Measurements from ENCODE around the gene PPP6C.
"Not testable (repeated sequence)": the region's sequence is repeated elsewhere in the genome, so short reads cannot be mapped to it uniquely, and the experiment has no call there.

Gene PPP6C

DNA sequence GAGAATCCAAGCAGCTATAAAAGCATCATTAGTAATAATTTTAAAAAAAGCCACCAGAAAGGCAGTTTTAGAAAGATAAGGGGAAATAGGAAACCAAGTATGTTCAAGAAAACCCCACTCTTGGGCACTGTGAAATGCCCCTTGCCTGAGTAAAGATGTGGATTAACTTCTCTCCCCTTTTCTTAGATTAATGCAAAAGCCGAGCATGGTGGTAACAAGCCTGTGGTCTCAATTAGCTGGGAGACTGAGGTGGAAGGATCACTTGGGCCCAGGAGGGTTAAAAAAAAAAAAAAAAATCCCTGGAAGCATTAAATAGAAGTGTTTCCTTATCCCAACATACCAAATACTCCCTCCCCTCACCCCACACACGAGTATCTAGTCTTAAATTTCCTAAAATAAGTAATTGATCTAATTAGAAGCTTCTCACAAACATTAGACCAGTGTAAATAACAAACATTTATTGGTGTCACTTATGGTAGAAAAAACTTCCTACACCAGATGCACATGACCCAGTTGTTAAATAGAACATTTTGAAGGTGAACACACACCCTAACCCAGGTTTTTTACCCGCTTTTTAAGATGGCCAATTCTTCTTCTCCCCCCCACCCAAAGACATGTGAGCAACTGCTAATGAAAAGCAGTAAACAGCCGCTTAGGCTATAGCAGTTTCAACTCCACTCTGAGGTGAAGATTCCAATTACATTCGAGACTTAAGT, 46.4 kb upstream of the PPP6C start:
- H3K9ac ChIP-seq (ENCODE audit: low read length) = no peak overlapping the region
- peaks cover 34% of the 10 kb centered on the region for H4K20me1 ChIP-seq (ENCODE audit: insufficient read depth, low read length)
- H3K4me1 ChIP-seq (ENCODE audit: low read length) = peaks cover 14% of the 10 kb centered on the region; the same call in 1 of the 2 replicates
- peaks cover 18% of the 10 kb centered on the region for H3K36me3 ChIP-seq (replicated peaks; ENCODE audit: insufficient read depth, low read length)
- H3K9me3 ChIP-seq (replicated peaks; ENCODE audit: insufficient read depth, low read length) = no peaks in the 10 kb centered on the region
- H3F3A ChIP-seq (ENCODE audit: insufficient read depth, low read length) = peaks cover 46% of the 10 kb centered on the region
- peaks cover 52% of the 10 kb centered on the region for H3K79me2 ChIP-seq (ENCODE audit: low read length)
- no peaks in the 10 kb centered on the region for H3K27me3 ChIP-seq (replicated peaks; ENCODE audit: insufficient read depth, low read length)
- no peak overlapping the region for H2AFZ ChIP-seq (ENCODE audit: low read length)
- TF ChIP-seq EZH2phosphoT487 (IDR thresholded peaks at IDR 0.05; ENCODE audit: low read length) (no peak), EZH2 (optimal IDR thresholded peaks at IDR 0.05; ENCODE audit: low read depth, low read length) (no peak)
- TF ChIP-seq, protein P1, sequence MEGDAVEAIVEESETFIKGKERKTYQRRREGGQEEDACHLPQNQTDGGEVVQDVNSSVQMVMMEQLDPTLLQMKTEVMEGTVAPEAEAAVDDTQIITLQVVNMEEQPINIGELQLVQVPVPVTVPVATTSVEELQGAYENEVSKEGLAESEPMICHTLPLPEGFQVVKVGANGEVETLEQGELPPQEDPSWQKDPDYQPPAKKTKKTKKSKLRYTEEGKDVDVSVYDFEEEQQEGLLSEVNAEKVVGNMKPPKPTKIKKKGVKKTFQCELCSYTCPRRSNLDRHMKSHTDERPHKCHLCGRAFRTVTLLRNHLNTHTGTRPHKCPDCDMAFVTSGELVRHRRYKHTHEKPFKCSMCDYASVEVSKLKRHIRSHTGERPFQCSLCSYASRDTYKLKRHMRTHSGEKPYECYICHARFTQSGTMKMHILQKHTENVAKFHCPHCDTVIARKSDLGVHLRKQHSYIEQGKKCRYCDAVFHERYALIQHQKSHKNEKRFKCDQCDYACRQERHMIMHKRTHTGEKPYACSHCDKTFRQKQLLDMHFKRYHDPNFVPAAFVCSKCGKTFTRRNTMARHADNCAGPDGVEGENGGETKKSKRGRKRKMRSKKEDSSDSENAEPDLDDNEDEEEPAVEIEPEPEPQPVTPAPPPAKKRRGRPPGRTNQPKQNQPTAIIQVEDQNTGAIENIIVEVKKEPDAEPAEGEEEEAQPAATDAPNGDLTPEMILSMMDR (IDR thresholded peaks at IDR 0.05; ENCODE audit: low read length) = no peak
- H3K27ac ChIP-seq (ENCODE audit: low read length) = no peak overlapping the region
- DNase-seq = no peak
- no peak overlapping the region for H3K4me3 ChIP-seq (ENCODE audit: low read length)
- H3K4me2 ChIP-seq (ENCODE audit: low read depth, low read length) = no peak overlapping the region
- no peaks in the 10 kb centered on the region for H3K9me2 ChIP-seq (replicated peaks; ENCODE audit: insufficient read depth, low read length)

GRCh38 chr9:125234099-125234498, 44.5 kb upstream of the PPP6C start:
- H3K4me3 ChIP-seq (ENCODE audit: low read length); H3K27me3 ChIP-seq (replicated peaks; ENCODE audit: insufficient read depth, low read length); H2AFZ ChIP-seq (ENCODE audit: low read length); H3K27ac ChIP-seq (ENCODE audit: low read length); DNase-seq; H3K9me3 ChIP-seq (replicated peaks; ENCODE audit: insufficient read depth, low read length); H3K9ac ChIP-seq (ENCODE audit: low read length); H3K4me2 ChIP-seq (ENCODE audit: low read depth, low read length); H3K9me2 ChIP-seq (replicated peaks; ENCODE audit: insufficient read depth, low read length): not testable (repeated sequence)
- H4K20me1 ChIP-seq (ENCODE audit: insufficient read depth, low read length) = peaks cover 28% of the 10 kb centered on the region
- peaks cover 44% of the 10 kb centered on the region for H3F3A ChIP-seq (ENCODE audit: insufficient read depth, low read length)
- peaks cover 34% of the 10 kb centered on the region for H3K79me2 ChIP-seq (ENCODE audit: low read length)
- peaks cover 11% of the 10 kb centered on the region; the same call in 1 of the 2 replicates for H3K4me1 ChIP-seq (ENCODE audit: low read length)
- H3K36me3 ChIP-seq (replicated peaks; ENCODE audit: insufficient read depth, low read length) = peaks cover 14% of the 10 kb centered on the region

- Histone ChIP-seq H3K9me2 (replicated peaks; ENCODE audit: insufficient read depth, low read length) (no peaks in the 10 kb centered on the region), H4K20me1 (ENCODE audit: insufficient read depth, low read length) (peaks cover 28% of the 10 kb centered on the region), H3K4me3 (ENCODE audit: low read length) (no peak overlapping the region), H3K27ac (ENCODE audit: low read length) (no peak overlapping the region), H3K4me2 (ENCODE audit: low read depth, low read length) (no peak overlapping the region), H3K9me3 (replicated peaks; ENCODE audit: insufficient read depth, low read length) (no peaks in the 10 kb centered on the region), H3K36me3 (replicated peaks; ENCODE audit: insufficient read depth, low read length) (peaks cover 13% of the 10 kb centered on the region), H3F3A (ENCODE audit: insufficient read depth, low read length) (peaks cover 44% of the 10 kb centered on the region), H2AFZ (ENCODE audit: low read length) (no peak overlapping the region), H3K27me3 (replicated peaks; ENCODE audit: insufficient read depth, low read length) (no peaks in the 10 kb centered on the region), H3K9ac (ENCODE audit: low read length) (no peak overlapping the region), H3K4me1 (ENCODE audit: low read length) (peaks cover 7% of the 10 kb centered on the region; the same call in 1 of the 2 replicates), H3K79me2 (ENCODE audit: low read length) (peaks cover 29% of the 10 kb centered on the region)
- TF ChIP-seq, protein P1 (IDR thresholded peaks at IDR 0.05; ENCODE audit: low read length) = no peak
- no peak for DNase-seq
Observed at GRCh38 chr9:125233678-125234077, 44.1 kb upstream of the PPP6C start.

GRCh38 chr9:125227761-125228160, 38.2 kb upstream of the PPP6C start:
- no peaks in the 10 kb centered on the region for H3F3A ChIP-seq (ENCODE audit: insufficient read depth, low read length)
- DNase-seq = no peak
- no peaks in the 10 kb centered on the region for H3K79me2 ChIP-seq (ENCODE audit: low read length)
- H3K4me3 ChIP-seq (ENCODE audit: low read length) = no peak overlapping the region
- H3K27me3 ChIP-seq (replicated peaks; ENCODE audit: insufficient read depth, low read length) = no peaks in the 10 kb centered on the region
- no peaks in the 10 kb centered on the region for H4K20me1 ChIP-seq (ENCODE audit: insufficient read depth, low read length)
- no peaks in the 10 kb centered on the region for H3K9me2 ChIP-seq (replicated peaks; ENCODE audit: insufficient read depth, low read length)
- H3K27ac ChIP-seq (ENCODE audit: low read length) = no peak overlapping the region
- H3K9ac ChIP-seq (ENCODE audit: low read length) = no peak overlapping the region
- H3K4me1 ChIP-seq (ENCODE audit: low read length) = no peaks in the 10 kb centered on the region
- no peaks in the 10 kb centered on the region for H3K36me3 ChIP-seq (replicated peaks; ENCODE audit: insufficient read depth, low read length)
- no peak for TF ChIP-seq EZH2 (optimal IDR thresholded peaks at IDR 0.05; ENCODE audit: low read depth, low read length)
- TF ChIP-seq EZH2phosphoT487 (IDR thresholded peaks at IDR 0.05; ENCODE audit: low read length) = no peak
- H3K9me3 ChIP-seq (replicated peaks; ENCODE audit: insufficient read depth, low read length) = no peaks in the 10 kb centered on the region
- H3K4me2 ChIP-seq (ENCODE audit: low read depth, low read length) = no peak overlapping the region
- no peak overlapping the region for H2AFZ ChIP-seq (ENCODE audit: low read length)

GRCh38 chr9:125224858-125225257, 35.3 kb upstream of the PPP6C start:
- H2AFZ ChIP-seq (ENCODE audit: low read length); H3K9me3 ChIP-seq (replicated peaks; ENCODE audit: insufficient read depth, low read length); H3K9ac ChIP-seq (ENCODE audit: low read length); H3K9me2 ChIP-seq (replicated peaks; ENCODE audit: insufficient read depth, low read length); H3F3A ChIP-seq (ENCODE audit: insufficient read depth, low read length); H3K4me2 ChIP-seq (ENCODE audit: low read depth, low read length); H4K20me1 ChIP-seq (ENCODE audit: insufficient read depth, low read length); H3K79me2 ChIP-seq (ENCODE audit: low read length); H3K4me3 ChIP-seq (ENCODE audit: low read length); H3K27me3 ChIP-seq (replicated peaks; ENCODE audit: insufficient read depth, low read length); H3K27ac ChIP-seq (ENCODE audit: low read length); H3K36me3 ChIP-seq (replicated peaks; ENCODE audit: insufficient read depth, low read length); H3K4me1 ChIP-seq (ENCODE audit: low read length); DNase-seq: not testable (repeated sequence)

Data from MM.1S (cell line).